GOT3 (cell line): ENCODE data around the gene FAM156A.
"Not testable (repeated sequence)": the region's sequence is repeated elsewhere in the genome, so short reads cannot be mapped to it uniquely, and the experiment has no call there.

Experiments
- DNase-seq: peaks from one replicate; lab custom pipeline; 2025; ENCODE audit warnings: mixed read lengths; lab: John Stamatoyannopoulos, UW

Gene FAM156A

DNA sequence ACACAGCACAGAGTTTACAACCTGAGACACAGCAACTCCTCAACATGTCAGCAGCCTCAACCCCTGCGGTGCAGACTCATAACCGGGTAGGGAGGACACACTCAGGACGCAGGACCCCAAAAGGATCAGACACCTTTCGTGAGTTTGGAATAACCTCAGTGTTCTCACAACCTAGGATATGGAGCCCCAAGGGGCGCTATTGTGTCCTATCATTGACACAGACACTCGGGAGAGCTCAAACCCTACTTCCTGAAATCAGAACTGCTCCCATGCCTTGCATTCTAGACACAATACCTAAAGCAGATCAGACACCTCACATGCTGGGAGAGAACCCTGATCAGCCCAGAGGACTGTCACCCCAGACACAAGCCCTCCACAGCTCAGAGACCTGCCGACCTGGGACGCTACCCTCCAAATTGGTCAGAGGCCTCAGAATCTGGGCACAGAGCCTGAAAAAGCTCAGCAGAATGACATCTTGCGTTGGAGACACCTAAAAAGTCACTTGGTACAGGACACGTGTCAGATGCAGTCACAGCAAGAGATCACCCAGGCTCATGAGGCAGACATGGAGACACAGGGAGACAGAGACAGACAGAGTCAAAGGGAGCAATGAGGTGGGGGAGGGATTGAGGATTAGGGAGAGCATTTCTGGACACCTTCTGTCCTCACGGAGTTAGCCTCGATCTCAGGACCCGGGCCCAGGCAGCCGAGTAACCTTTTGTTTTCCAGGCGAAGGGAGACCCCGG is 8.8 kb upstream of the FAM156A start:
- DNase-seq, result not testable (repeated sequence)

DNA sequence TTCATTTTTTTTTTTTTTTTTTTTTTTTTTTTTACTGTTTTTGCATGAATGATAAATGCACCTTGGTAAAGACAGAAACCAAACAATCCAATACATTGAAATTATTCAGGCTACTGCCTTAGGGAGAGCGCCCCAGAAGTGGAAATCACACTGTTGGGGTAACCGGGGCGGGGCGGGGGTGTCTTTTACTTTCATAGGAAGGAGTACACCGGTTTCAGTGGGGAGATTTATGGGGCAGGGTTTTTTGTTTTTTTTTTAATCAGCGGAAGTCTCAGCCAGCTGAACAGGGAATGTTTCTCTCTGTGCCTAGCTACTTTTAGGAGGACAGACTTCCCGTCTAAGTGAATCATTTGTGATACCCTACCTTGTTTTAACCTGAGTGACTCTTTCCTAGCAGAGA is 643 bp upstream of the FAM156A start:
- not testable (repeated sequence) for DNase-seq

DNA sequence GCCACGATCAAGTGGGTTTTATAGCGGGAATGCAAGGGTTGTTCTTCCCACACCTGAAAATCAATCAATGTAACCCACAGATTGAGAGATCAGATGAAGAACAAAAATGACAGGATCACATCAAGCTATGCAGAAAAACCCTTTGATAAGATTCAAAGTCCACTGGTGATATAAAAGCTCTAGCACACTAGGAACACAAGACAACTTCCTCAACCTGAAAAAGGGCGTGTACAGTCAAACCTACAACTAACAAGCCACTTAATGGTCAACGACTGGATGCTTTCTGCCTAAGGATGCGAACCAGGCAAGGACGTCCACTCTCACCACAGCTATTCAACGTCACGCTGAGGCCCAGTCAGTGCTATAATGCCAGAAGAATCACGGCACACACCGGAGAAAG is 8.4 kb downstream of the FAM156A start:
- not testable (repeated sequence) for DNase-seq

DNA sequence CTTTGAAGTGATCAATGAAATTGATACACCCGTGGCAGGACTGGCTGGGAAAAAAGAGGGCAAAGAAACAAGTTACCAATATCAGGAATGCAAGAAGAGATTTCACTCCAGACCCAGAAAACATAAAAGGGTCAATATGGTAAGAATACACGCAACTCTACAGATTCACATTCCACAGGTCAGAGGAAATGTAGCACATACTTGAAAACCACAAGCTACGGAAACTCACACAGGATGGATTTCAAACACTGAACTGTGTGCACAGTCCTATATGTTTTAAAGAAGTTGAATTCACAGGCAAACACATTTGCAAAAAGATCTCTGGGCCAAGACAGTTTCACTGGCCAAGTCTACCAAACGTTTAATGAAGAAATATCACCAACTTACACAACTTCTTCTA is 9.0 kb downstream of the FAM156A start:
- DNase-seq, result not testable (repeated sequence)

DNA sequence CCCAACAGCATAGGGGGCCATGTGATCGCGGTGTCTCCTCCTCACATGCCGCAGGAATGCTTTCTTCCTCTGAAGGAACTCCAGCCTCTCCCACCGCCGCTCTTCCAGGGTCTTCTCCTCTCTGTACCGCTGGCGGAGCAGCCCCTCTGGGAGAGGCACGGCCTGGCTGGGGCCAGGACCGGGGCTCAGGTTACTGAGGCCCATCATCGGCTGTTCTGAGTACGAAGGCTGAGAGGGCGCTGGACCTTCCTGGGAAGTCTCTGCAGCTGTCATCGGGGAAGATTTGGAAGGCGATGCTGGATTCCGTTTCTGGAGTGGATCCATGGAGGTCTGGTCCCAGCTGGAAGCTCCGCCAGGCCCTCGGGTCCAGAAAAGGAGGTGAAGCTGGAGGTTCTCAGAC is 10.1 kb downstream of the FAM156A start:
- DNase-seq, result not testable (repeated sequence)

DNA sequence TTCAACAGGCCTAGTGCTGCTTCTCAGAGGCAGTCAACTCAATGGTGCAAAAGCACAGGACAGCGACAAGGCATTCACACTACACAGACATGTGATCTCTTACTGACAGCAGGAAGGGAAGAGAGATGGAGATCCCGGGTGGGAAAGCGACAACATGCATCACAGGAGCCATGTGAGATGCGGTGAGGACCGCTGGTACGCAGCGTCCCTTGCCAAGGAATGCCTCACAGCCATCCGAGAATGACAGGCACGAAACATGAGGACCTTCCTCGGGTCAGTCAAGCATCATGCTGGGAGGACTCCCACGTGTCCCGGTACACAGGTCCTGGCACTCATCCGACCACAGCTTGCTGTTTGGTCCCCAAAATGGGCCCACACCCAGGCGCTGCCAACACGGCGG is 10.8 kb downstream of the FAM156A start:
- DNase-seq, result not testable (repeated sequence)

DNA sequence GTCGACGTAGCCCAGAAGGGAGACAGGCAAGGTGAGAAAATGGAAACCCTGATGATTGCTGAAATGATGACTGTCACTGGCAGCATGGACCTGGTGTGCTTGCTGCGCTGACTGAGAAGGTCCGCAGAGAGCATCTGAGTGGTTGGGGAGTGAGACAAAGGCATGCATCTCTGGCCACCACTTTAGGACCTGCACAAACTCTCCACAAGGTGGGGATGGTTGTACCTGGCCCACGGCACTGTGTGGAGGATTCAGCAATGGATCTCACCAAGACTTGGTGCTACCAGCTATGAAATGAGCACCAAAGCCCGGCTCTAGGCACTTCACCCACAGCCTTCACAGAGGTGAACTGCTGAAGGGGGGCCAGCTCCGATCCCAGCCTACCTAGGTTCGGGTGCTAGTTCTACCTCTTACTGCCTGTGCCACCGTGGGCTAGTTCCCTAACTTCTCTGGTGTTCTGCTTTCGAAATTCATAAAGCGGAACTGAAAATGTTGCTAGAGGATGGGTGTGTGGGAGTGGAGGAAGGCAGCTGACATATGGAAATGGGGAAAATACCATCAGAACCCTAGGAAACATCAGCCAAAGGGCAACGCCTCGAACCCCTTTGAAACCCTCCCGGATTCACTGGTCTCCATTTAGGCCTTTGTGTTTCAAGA is 12.4 kb downstream of the FAM156A start:
- not testable (repeated sequence) for DNase-seq

DNA sequence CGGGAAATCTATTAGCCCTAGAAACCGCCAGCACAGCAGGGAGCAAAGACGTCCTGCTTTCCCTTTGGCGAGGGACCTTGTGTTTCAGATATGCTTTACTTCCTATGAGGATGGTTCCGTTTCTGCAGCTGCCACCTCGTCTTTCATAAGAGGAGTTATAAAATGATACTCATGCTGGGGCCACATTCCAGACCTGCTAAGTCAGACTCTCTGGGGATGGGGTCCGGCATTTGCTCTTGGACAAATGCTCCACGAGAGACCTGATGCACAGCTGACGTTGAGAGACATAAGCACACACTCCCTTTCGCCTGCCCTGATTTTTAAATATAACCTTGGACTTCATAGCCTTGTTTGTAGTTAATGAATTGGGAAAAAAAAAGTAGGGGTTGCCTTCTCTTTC is 16.6 kb downstream of the FAM156A start:
- DNase-seq, result not testable (repeated sequence)

DNA sequence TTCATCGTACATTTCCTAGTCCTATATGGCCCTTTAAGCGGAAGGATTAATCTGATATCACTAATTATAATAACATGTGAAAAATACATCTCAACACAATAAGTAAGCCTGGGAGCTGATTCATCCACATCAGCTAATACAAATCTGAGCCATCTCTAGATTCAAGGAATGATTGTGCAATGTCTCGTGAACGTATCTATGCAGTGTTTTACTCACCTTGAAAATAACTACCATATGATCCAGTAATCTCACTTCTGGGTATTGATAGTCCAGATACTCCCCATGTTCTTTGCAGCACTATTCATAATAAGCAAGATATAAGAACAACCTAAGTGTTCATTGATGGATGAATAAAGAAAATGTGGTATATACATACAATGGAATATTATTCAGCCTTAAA is 17.6 kb downstream of the FAM156A start:
- not testable (repeated sequence) for DNase-seq

DNA sequence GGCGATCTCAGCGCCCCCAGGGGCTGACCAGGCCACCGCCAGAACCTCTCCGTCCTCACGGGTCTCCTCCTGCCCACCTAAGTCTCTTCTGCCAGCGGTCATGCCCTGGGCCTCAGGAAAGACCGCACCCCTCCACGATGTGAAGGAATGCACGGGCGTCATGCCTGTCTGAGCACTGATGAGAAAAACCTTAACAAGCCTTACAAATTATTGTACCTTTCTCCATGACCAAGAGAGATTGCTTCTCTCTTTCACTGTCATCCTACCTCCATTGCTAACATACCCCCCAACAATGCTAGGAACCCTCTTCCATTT is 22.9 kb downstream of the FAM156A start:
- not testable (repeated sequence) for DNase-seq

DNA sequence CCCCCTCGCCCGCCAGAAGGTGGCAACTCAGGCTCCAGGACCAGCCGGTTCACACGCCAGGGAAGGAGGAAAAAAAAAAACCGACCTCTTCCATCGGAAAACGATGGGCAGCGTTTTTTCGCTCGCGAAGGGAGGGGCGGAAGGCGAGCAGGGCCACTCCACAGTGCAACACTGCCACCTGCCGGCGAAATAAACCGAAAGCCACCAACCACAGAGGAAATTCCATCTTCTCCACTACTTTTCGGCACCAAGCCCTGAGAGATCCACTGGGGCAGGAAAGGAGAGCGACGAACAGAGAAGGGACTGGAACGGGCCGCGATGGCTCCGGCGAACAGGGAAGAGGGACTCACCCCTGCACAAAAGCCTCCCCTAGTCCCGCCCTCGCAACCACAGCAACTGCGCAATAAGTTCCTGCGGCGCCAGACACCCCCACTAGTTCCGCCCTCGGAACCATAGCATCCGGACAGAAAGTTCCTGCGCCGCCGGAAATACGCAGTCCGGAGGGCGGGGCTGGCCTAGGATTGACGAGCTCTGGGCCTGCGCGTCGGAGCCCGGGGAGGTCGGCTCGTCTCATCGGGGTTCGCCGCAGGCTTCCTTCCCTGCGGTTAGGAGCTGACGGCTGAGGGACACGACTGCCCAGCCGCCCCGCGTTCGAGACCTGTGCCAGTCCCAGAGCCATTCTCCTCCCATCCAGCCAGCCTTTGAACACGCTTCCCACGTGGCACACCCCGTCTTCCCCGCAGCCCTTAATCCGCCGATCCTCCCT is 23.4 kb downstream of the FAM156A start:
- peak; percentile 80 for DNase-seq

DNA sequence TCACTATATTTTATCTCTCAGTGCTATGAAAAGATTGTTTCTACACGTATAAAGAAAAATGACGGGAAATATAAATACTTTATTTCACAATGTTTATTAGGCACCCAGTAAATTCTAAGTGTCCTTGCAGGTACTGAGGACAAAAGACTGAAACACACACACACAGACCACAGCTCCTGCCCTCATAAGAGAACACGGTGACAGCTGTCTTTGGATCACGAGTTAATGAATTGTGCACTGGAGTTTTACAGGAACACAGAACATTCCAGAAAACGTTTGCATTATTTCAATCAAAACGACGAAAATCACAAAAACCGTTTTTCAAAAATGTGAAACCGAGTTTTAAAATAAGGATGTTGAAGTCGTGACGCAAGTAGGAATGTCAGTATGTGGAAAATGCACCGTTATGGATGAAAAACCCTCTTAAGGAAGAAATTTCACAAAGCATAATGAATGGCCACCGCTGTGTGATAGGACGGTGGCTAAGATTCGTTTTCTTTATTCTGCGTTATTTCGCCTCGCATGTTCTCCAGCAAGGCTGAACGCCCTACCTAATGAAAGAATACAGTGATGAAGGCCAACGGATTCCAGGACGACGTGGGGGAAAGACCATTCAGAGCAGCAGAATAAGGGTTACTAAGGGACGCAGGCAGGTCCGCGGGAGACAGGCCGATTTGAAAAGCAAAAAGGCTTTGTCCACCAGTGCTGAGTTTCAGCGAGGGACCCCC is 24.2 kb downstream of the FAM156A start:
- DNase-seq, result no peak

DNA sequence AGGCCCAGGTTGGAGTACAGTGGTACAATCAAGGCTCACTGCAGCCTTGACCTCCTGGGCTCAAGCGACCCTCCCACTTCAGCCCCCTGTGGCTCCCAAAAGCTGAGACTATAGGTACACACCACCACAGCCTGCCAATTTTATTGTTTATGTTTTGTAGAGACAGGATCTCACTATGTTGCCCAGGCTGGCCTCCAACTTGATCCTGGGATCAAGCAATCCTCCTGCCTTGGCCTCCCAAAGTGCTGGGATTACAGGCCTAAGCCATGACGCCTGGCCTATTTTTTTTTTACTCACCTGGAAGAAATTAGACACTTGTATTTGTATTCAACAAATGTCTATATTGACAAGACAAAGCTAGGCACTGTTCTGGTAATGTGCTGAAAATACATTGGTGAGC is 25.1 kb downstream of the FAM156A start:
- no peak for DNase-seq

DNA sequence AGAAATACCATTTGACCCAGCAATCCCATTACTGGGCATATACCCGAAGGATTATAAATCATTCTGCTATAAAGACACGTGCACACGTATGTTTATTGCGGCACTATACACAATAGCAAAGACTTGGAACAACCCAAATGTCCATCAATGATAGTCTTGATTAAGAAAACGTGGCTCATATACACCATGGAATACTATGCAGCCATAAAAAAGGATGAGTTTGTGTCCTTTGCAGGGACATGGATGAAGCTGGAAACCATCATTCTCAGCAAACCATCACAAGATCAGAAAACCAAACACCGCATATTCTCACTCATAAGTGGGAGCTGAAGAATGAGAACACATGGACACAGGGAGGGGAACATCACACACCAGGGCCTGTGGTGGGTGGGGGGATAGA is 28.1 kb downstream of the FAM156A start:
- DNase-seq, result not testable (repeated sequence)

DNA sequence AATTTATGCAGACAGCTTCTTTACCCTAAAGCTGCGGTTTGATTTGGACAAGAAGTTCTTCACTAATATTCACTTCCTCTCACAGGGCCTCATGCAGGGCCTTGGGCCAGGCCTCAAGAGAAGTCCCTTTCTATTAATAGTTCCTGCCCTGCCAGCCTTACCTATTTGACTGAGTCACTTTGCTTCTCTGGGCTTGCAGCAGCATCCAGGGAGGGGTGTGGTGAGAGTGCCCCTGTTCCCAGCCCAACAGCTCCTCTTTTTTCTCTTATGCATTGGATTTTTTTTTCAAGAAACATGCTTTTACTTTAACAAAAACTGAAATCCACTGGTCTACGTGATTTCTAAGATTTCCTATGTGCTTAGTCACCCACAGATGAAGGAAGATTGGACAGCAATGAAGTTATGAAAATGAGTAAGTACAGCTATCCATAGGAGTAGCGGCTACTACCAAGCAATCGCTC is 34.5 kb downstream of the FAM156A start:
- no peak for DNase-seq

DNA sequence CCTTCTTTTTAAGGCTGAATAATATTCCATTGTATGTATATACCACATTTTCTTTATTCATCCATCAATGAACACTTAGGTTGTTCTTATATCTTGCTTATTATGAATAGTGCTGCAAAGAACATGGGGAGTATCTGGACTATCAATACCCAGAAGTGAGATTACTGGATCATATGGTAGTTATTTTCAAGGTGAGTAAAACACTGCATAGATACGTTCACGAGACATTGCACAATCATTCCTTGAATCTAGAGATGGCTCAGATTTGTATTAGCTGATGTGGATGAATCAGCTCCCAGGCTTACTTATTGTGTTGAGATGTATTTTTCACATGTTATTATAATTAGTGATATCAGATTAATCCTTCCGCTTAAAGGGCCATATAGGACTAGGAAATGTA is 43.6 kb downstream of the FAM156A start:
- DNase-seq, result not testable (repeated sequence)

DNA sequence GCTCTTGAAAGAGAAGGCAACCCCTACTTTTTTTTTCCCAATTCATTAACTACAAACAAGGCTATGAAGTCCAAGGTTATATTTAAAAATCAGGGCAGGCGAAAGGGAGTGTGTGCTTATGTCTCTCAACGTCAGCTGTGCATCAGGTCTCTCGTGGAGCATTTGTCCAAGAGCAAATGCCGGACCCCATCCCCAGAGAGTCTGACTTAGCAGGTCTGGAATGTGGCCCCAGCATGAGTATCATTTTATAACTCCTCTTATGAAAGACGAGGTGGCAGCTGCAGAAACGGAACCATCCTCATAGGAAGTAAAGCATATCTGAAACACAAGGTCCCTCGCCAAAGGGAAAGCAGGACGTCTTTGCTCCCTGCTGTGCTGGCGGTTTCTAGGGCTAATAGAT is 44.6 kb downstream of the FAM156A start:
- DNase-seq, result not testable (repeated sequence)

DNA sequence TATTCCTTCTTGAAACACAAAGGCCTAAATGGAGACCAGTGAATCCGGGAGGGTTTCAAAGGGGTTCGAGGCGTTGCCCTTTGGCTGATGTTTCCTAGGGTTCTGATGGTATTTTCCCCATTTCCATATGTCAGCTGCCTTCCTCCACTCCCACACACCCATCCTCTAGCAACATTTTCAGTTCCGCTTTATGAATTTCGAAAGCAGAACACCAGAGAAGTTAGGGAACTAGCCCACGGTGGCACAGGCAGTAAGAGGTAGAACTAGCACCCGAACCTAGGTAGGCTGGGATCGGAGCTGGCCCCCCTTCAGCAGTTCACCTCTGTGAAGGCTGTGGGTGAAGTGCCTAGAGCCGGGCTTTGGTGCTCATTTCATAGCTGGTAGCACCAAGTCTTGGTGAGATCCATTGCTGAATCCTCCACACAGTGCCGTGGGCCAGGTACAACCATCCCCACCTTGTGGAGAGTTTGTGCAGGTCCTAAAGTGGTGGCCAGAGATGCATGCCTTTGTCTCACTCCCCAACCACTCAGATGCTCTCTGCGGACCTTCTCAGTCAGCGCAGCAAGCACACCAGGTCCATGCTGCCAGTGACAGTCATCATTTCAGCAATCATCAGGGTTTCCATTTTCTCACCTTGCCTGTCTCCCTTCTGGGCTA is 48.9 kb downstream of the FAM156A start:
- not testable (repeated sequence) for DNase-seq

DNA sequence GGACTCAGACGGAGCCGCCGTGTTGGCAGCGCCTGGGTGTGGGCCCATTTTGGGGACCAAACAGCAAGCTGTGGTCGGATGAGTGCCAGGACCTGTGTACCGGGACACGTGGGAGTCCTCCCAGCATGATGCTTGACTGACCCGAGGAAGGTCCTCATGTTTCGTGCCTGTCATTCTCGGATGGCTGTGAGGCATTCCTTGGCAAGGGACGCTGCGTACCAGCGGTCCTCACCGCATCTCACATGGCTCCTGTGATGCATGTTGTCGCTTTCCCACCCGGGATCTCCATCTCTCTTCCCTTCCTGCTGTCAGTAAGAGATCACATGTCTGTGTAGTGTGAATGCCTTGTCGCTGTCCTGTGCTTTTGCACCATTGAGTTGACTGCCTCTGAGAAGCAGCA is 50.4 kb downstream of the FAM156A start:
- DNase-seq, result not testable (repeated sequence)

DNA sequence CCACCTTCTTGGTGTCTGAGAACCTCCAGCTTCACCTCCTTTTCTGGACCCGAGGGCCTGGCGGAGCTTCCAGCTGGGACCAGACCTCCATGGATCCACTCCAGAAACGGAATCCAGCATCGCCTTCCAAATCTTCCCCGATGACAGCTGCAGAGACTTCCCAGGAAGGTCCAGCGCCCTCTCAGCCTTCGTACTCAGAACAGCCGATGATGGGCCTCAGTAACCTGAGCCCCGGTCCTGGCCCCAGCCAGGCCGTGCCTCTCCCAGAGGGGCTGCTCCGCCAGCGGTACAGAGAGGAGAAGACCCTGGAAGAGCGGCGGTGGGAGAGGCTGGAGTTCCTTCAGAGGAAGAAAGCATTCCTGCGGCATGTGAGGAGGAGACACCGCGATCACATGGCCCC is 51.2 kb downstream of the FAM156A start:
- DNase-seq, result not testable (repeated sequence)

DNA sequence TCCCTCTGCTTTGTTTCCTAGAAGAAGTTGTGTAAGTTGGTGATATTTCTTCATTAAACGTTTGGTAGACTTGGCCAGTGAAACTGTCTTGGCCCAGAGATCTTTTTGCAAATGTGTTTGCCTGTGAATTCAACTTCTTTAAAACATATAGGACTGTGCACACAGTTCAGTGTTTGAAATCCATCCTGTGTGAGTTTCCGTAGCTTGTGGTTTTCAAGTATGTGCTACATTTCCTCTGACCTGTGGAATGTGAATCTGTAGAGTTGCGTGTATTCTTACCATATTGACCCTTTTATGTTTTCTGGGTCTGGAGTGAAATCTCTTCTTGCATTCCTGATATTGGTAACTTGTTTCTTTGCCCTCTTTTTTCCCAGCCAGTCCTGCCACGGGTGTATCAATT is 52.2 kb downstream of the FAM156A start:
- DNase-seq, result not testable (repeated sequence)

DNA sequence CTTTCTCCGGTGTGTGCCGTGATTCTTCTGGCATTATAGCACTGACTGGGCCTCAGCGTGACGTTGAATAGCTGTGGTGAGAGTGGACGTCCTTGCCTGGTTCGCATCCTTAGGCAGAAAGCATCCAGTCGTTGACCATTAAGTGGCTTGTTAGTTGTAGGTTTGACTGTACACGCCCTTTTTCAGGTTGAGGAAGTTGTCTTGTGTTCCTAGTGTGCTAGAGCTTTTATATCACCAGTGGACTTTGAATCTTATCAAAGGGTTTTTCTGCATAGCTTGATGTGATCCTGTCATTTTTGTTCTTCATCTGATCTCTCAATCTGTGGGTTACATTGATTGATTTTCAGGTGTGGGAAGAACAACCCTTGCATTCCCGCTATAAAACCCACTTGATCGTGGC is 52.8 kb downstream of the FAM156A start:
- DNase-seq, result not testable (repeated sequence)
